Left ventricle myocardium inferior (tissue), 1 donor: ENCODE results near the gene MYMK. TPM values are rescaled to one million over a fixed set of nuclear protein-coding genes. Genes with fewer than 3 reads are reported as not detected.

Source experiments
- DNase-seq: peaks from one replicate; pipeline ENCODE4 v3.0.0-alpha.2; 2020
- H3K27ac ChIP-seq: fragments of 200-600 bp; replicated peaks from 2 replicates; pipeline ENCODE4 v1.8.0; 2021
- H3K27me3 ChIP-seq: fragments of 200-600 bp; 2 replicates; pipeline ENCODE4 v1.8.0; 2021; ENCODE audit warnings: low read depth
- H3K36me3 ChIP-seq: fragments of 200-600 bp; 2 replicates; pipeline ENCODE4 v1.8.0; 2021
- H3K4me1 ChIP-seq: fragments of 200-600 bp; 2 replicates; pipeline ENCODE4 v1.8.0; 2021
- H3K4me3 ChIP-seq: fragments of 200-600 bp; 2 replicates; pipeline ENCODE4 v1.8.0; 2021; ENCODE audit warnings: mild to moderate bottlenecking, moderate library complexity
- H3K9me3 ChIP-seq: fragments of 200-600 bp; replicated peaks from 2 replicates; pipeline ENCODE4 v1.8.0; 2021
- intact Hi-C: fragments of 100-400 bp; cut with micrococcal nuclease; formaldehyde crosslinking; loops from one replicate; pipeline ENCODE4 v1.11.0; 2022
- long read RNA-seq: library from polyadenylated mRNA; unstranded; transcript quantifications from one replicate; pipeline ENCODE4 v2.0.0, GENCODE V29; 2021
- total RNA-seq: library from RNA; stranded (reverse); fragmentation: NEBNext Ultra II Directional; extraction: Animal tissue kit (Norgen Biotek cat#: 25700); gene quantifications from one replicate; pipeline ENCODE4 v1.2.1, GENCODE V29; 2021
- TF ChIP-seq, protein P1 (sequence below): fragments of 200-600 bp; IDR thresholded peaks from 2 replicates; pipeline ENCODE4 v1.8.0; 2021; ENCODE audit warnings: antibody characterized with exemption, mild to moderate bottlenecking, borderline replicate concordance
- donor health status: DM: no; HTN: yes; CAD: no; lungs with severe emphysema.

Gene MYMK, protein sequence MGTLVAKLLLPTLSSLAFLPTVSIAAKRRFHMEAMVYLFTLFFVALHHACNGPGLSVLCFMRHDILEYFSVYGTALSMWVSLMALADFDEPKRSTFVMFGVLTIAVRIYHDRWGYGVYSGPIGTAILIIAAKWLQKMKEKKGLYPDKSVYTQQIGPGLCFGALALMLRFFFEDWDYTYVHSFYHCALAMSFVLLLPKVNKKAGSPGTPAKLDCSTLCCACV
- total RNA-seq: not detected
- long read RNA-seq: 0 reads

DNA sequence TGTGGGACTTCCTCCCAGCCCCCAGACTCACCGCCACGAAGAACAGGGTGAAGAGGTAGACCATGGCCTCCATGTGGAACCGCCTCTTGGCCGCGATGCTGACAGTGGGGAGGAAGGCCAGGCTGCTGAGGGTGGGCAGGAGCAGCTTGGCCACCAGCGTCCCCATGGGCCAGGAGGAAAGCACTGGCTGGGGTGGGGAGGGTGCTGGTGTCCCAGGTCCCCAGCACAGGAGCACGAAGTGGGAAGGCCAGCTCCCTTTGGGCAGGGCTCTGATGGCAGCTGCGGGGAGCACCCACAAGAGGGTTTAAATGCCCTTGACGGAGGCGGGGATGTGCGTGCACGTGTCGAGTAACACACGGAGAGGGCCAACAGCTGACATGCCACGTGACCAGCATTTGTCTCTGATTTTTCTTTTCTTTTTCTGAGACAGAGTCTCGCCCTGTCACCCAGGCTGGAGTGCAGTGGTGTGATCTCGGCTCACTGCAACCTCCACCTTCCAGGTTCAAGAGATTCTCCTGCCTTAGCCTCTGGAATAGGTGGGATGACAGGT, at the start of gene MYMK:
Gene MYMK, minus strand, starts transcription at position 281 of the 550 bp plus-strand sequence. Its CDS starts 115 bp downstream, at position 166.
- Histone ChIP-seq H3K4me1 (peaks cover 34% of the 10 kb centered on the region), H3K27ac (no peak within 1 kb of the TSS), H3K4me3 (no peak within 1 kb of the TSS), H3K36me3 (no peaks in the 10 kb centered on the region), H3K9me3 (no peaks in the 10 kb centered on the region), H3K27me3 (peaks cover 23% of the 10 kb centered on the region)
- no peak for DNase-seq
- TF ChIP-seq, protein P1, sequence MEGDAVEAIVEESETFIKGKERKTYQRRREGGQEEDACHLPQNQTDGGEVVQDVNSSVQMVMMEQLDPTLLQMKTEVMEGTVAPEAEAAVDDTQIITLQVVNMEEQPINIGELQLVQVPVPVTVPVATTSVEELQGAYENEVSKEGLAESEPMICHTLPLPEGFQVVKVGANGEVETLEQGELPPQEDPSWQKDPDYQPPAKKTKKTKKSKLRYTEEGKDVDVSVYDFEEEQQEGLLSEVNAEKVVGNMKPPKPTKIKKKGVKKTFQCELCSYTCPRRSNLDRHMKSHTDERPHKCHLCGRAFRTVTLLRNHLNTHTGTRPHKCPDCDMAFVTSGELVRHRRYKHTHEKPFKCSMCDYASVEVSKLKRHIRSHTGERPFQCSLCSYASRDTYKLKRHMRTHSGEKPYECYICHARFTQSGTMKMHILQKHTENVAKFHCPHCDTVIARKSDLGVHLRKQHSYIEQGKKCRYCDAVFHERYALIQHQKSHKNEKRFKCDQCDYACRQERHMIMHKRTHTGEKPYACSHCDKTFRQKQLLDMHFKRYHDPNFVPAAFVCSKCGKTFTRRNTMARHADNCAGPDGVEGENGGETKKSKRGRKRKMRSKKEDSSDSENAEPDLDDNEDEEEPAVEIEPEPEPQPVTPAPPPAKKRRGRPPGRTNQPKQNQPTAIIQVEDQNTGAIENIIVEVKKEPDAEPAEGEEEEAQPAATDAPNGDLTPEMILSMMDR: no peak
- intact Hi-C loops: no loop called here

DNA sequence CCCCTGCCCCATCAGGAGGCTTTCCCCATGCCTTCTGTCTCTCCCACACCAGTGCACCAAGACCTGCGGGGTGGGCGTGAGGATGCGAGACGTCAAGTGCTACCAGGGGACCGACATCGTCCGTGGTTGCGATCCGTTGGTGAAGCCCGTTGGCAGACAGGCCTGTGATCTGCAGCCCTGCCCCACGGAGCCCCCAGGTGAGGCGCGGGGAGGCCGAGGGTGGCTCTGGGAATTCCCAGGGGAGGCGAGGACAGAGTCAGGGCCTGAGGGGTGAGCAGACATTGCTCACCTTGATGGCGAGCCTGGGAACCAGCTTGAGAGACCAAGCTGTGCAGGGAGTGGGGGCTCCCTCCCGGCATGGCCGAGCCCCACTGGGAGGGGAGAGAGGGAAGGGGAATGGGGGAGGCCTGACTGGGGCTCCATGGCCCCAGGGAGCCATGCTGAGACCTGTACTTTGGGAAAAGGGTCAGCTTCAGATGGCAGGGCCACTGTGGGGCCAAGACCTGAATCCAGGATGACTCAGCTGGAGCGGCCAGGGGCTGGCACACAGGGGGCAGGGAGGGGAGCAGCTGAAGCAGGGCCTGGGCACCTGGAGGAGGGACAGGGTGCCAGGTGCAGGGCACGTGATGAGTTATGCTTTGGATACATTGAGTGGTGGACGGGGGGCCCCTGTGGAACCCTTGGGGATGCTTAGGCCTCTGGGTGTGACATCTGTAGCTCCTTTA, 49.2 kb upstream of the MYMK start:
- Histone ChIP-seq H3K4me1 (peaks cover 50% of the 10 kb centered on the region), H3K27ac (no peak overlapping the region), H3K36me3 (no peaks in the 10 kb centered on the region), H3K4me3 (no peak overlapping the region), H3K9me3 (no peaks in the 10 kb centered on the region), H3K27me3 (peaks cover 33% of the 10 kb centered on the region)
- TF ChIP-seq, protein P1: no peak
- intact Hi-C loops: no loop called here
- no peak for DNase-seq

DNA sequence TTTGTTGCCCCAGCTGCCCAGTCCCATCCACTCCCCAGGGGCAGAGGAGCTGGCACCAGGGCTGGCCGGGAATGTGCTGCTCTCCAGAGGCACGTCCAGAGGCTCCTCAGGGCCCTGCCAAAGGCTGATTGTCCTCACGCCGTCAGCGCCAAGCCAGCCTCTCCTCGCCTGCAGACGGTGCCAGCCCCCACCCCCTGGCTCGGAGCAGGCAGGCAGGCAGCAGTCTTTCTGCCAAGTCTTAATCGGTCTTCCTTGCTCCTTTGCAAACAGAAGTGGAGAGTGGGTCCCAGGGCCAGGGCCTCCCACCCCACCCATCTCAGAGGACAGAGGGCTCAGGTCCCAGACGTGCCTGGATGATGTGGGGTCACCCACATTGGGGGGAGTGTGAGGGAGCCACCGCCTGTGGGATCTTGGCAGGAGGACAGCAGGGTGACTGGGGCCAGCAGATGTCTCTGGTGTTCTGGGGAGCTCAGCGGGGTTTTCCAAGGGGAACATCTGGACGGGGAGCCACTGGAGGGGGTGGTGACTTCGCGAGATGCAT, 48.1 kb upstream of the MYMK start:
- intact Hi-C loops: no loop called here
- Histone ChIP-seq H3K4me3 (no peak overlapping the region), H3K36me3 (no peaks in the 10 kb centered on the region), H3K27ac (peak overlapping the region; percentile 60), H3K9me3 (no peaks in the 10 kb centered on the region), H3K4me1 (peaks cover 50% of the 10 kb centered on the region), H3K27me3 (peaks cover 23% of the 10 kb centered on the region)
- TF ChIP-seq, protein P1: no peak
- peak; percentile 81 for DNase-seq

DNA sequence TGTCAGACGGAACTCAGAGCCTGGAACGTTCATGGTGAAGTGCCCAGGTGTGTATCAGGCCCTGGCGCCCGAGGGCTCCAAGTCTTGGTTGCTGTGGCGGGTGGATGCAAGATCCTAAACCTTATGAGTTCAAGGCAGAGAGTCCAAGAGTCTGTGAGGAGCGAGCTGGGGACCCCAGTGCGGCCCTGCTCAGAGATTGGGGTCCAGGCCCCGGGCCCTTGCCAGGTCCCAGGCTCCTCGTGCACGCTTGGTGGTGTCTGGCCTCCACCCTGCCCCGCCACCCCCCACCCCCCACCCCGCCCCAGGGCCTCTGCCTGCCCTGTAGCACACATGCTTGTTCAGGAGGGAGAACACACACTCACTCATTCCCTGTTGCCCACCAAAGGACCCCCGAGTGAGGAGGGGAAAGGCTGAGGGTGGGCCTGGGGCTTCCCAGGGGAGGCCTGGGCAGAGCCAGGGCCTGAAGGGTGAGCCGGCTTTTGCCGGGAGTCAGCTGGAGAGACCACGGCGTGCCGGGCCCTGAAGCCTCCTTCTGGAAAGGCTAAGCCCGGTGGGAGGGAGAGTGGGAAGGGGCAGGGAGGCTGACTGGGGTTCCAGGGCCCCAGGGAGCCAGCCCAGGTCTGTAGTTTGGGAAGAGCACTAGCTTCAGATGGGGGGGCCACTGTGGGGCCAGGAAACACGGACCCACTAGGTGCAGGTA, 47.3 kb upstream of the MYMK start:
- Histone ChIP-seq H3K36me3 (no peaks in the 10 kb centered on the region), H3K9me3 (no peaks in the 10 kb centered on the region), H3K4me3 (no peak overlapping the region), H3K4me1 (peaks cover 42% of the 10 kb centered on the region), H3K27me3 (peaks cover 14% of the 10 kb centered on the region), H3K27ac (peak overlapping the region; percentile 60)
- DNase-seq: no peak
- intact Hi-C loops: no loop called here
- TF ChIP-seq, protein P1: no peak

DNA sequence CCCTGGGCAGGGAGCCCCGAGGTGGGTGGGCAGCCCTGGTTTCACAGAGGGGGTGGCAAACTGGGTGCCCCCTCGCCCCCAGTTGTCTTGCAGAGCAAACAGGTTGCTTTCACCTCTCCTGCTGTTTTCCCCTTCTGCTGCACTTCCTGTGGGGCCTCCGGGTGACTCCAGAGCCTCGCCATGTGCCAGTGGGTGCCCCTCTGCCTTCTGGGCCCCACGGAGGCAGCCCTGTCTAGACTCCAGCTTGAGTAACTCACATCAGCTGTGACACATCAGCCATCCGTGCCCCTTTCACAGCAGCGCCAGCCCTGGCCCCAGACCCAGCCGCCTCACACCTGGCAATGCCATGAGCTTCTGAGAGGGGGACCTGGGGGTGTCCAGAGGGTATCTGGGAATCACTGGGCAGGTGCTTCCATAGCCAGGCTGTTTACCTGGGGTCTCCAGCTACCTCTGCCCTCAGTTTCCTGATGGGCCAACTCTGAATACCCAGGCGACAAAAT, 46.7 kb upstream of the MYMK start:
- Histone ChIP-seq H3K27me3 (peaks cover 11% of the 10 kb centered on the region), H3K4me3 (no peak overlapping the region), H3K36me3 (no peaks in the 10 kb centered on the region), H3K27ac (no peak overlapping the region), H3K9me3 (no peaks in the 10 kb centered on the region), H3K4me1 (peaks cover 36% of the 10 kb centered on the region)
- no peak for DNase-seq
- TF ChIP-seq, protein P1: no peak
- intact Hi-C loops: no loop called here
